Sciatic nerve (tissue), 2 donors: Measurements from ENCODE around the gene DLST. TPM values are rescaled to one million over a fixed set of nuclear protein-coding genes. Genes with fewer than 3 reads are reported as not detected.
A peak's percentile ranks its signal among the peaks of the same experiment; 100 is the strongest.

ENCODE experiments used
- ATAC-seq: fragments of 200-7000 bp; cut with Tn5 transposase; one replicate; pipeline ENCODE4 v1.9.1; 2020; ENCODE audit warnings: mild to moderate bottlenecking, moderate library complexity
- DNase-seq: peaks from one replicate; pipeline ENCODE4 v3.0.0-alpha.2; 2020; ENCODE audit warnings: low spot score
- intact Hi-C: fragments of 100-400 bp; cut with DNase I; formaldehyde crosslinking; loops from one replicate; pipeline ENCODE4 v1.14.2; 2022
- total RNA-seq: library from RNA; stranded (reverse); fragmentation: NEBNext Ultra II Directional; extraction: Animal tissue kit (Norgen Biotek cat#: 25700); gene quantifications from one replicate; pipeline ENCODE4 v1.2.1, GENCODE V29; 2021
- donor health status: DM: no; HTN: no; CAD: no.
- donor health status: DM: no; HTN: no; CAD: no.

Gene DLST
- total RNA-seq, 1 donor from 2014 or later, result 79.6 TPM

GRCh38 chr14:74888164-74889158 lies 6.7 kb downstream of the DLST start:
- no peak for ATAC-seq
- no peak for DNase-seq
- intact Hi-C loops, result no loop called here

DNA sequence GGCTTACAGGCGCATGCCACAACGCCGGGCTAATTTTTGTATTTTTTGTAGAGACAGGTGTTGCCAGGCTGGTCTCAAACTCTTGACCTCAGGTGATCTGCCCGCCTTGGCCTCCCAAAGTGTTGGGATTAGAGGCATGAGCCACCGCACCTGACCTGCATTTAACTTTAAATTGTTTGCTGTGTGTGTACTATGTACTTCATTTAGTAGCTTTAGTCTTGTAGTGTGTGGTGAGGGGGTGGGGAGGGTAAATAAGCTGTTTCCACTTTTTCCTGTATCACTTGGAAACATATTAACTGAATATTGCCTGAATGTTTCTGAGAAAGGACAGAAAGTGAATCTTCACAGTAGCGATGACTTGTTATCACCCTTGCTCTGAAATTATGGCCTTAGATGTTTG lies 8.5 kb downstream of the DLST start:
- ATAC-seq, result no peak
- intact Hi-C loops, result no loop called here
- DNase-seq, result no peak

DNA sequence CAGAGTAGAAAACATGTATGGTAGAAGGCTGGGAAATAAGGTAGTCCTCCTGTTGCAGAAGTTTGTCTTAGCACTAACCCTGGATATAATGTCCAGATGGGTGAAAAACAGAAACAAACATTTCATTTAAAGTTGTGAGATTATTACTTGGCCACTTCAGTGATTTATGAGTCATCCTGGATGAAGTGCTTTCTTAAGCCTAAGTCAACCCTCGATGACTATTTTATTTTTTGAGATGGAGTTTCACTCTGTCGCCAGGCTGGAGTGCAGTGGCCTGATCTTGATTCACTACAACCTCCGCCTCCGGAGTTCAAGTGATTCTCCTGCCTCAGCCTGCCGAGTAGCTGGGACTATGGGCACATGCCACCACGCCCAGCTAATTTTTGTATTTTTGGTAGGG lies 10.2 kb downstream of the DLST start:
- DNase-seq (no peak), ATAC-seq (no peak)
- intact Hi-C loops, result no loop called here

- no peak for ATAC-seq
- intact Hi-C loops, result no loop called here
Measured at GRCh38 chr14:74892745-74893144, 11.0 kb downstream of the DLST start.

GRCh38 chr14:74893614-74894091 lies 11.9 kb downstream of the DLST start:
- DNase-seq, result no peak
- ATAC-seq, result no peak
- intact Hi-C loops, result no loop called here

More at GRCh38 chr14:74892745-74893144, 11.0 kb downstream of the DLST start:
- DNase-seq, result no peak

DNA sequence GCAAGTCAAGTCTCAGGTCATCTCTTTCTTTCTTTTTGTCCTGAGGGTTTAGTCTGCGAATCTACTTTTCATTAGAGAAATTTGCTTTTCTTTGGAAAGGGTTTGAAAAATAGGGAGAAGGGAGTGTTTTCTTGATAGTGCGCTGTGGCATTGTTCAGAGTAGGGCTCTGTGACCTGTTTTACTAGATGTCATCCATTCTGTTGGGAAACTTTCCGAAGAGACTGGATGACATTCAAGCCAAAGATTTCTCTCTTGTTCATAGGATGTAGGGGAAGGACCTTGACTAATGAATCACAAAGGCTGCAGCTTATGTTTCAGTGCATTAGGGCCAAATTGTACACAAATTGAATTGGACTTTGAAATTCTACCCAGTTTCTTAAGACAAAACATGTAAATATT lies 14.7 kb downstream of the DLST start:
- intact Hi-C loops, result no loop called here
- no peak for DNase-seq
- ATAC-seq, result no peak

GRCh38 chr14:74897642-74898041 lies 15.9 kb downstream of the DLST start:
- ATAC-seq (no peak), DNase-seq (no peak)
- intact Hi-C loops, result no loop called here

- DNase-seq, result no peak
- intact Hi-C loops, result no loop called here
- no peak for ATAC-seq
Measured at GRCh38 chr14:74898083-74898482, 16.4 kb downstream of the DLST start.

- intact Hi-C loops, result no loop called here
- DNase-seq (no peak), ATAC-seq (no peak)
Measured at GRCh38 chr14:74898694-74899093, 17.0 kb downstream of the DLST start.

DNA sequence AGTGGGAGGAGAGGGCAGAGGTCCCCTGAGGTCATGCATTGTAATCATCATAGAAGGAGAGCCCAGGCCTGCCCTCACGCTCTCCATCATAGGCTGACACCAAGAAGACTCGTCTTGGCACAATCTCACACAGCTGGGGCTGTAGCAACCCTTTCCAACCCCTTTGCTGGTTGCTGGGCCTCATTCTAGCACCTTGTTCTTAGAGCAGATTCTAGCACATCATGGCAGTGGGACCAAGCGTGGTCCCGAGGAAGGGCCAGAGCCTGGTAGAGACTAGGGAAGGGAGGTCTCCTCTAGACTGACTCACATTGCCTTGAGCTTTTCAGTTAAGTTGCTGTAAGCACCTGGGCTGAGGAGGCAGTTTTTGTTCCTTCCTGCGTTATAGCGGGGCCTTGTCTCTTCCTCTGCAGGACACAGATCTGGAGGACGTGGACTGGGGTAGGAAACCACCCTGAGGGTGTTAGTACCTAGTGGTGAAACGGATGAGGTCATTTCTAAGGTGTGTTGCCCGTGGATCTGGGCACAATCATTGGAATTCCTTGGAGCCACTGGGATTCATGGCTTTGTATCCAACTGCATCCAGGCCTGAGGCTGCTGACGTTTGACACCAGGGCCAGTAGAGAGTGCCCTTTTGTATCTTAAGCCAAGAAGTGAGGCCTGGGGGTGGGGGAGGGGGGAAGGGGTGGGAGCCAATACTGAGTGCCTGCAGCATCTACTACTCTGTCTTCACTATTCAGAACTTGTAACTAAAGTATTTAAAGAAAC lies 21.4 kb downstream of the DLST start:
- intact Hi-C loops, result no loop called here
- ATAC-seq (no peak), DNase-seq (no peak)

GRCh38 chr14:74904635-74905503 lies 23.2 kb downstream of the DLST start:
- no peak for DNase-seq
- intact Hi-C loops, result loop anchor here (5.0 kb wide), 1 partner anchor 43 kb away; no protein-coding TSS in a partner anchor
- peak; percentile 16 for ATAC-seq

- peak; percentile 91 for DNase-seq
- intact Hi-C loops, result loop anchor here (5.0 kb wide), 1 partner anchor 43 kb away; no protein-coding TSS in a partner anchor
Measured at GRCh38 chr14:74905595-74906142, 24.0 kb downstream of the DLST start.

DNA sequence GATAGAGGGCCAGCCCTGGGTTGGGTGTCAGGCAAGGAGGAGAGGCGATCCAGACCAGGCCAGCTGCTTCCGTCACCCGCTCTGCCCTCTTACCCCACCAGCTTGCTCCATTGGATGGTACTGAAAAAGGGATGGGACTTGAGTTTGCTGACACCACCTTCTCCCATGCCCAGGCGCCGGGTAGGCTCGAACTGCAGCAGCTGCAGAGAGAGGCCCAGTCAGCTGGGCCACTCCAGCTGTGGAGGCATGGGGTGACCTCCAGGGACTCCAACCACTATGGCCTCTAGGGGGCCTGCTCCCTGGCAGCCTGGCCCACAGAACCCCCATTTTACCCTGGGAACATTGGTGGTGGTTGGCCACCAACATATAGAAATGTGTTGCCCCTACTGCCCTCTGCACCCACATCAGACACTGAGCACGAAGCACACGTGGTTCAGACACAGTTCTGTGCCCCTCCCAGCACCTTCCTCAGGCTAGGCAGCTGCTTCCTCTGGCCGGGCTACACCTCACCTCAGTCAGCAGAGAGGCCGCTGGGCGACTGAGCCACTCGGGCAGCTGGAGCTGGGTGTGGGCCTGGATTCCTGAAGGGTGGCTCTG lies 25.3 kb downstream of the DLST start:
- intact Hi-C loops, result loop anchor here (5.0 kb wide), 1 partner anchor 45 kb away; no protein-coding TSS in a partner anchor

More at GRCh38 chr14:74905595-74906142, 24.0 kb downstream of the DLST start:
- peak; percentile 72 for ATAC-seq

DNA sequence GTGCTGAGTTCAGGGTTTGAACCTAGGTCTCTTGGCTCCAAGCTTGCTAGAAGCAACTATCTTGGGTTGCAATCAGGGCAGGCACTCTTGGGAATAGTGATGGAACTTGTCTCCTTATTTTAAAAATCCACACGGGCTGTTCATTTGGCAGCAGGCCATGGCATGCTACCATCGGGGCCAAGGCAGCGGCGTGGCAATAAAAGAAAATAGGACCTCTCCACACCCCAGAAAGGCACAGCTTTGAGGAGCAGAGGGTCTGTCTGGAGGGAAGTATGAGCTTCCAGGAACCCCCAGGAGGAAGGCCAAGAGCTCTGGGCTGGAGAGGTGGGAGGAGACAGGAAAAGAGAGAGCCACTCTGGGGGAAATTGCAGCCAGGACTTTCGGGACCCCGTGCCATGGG lies 26.0 kb downstream of the DLST start:
- DNase-seq (no peak), ATAC-seq (no peak)
- intact Hi-C loops, result loop anchor here (5.0 kb wide), 1 partner anchor 45 kb away; no protein-coding TSS in a partner anchor

More for the DNA sequence above, 25.3 kb downstream of the DLST start:
- DNase-seq (no peak), ATAC-seq (no peak)

DNA sequence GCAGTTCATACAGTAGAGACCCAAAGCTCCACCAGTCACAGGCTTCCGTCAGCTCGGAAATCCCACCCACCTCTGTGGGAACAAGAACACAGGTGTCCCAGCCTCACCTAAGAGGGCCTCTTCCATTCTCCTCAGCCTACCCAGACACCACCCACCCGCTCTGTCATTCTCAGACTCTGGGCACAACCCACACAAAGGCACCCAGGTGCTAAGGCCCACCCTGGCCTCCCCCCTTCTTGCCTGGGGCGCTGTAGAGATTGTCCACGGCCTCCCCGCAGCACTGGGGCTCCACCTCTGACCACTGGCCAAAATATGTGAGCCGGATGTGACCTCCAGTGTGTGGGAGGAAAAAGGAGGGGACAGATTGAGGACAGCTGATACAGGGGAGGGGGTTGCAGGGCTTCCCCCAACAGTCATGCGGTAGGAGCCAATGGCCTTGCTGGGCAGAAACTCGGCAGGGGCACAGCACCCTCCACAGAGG lies 27.2 kb downstream of the DLST start:
- DNase-seq (no peak), ATAC-seq (no peak)
- intact Hi-C loops, result loop anchor here (5.0 kb wide), 1 partner anchor 47 kb away; no protein-coding TSS in a partner anchor

DNA sequence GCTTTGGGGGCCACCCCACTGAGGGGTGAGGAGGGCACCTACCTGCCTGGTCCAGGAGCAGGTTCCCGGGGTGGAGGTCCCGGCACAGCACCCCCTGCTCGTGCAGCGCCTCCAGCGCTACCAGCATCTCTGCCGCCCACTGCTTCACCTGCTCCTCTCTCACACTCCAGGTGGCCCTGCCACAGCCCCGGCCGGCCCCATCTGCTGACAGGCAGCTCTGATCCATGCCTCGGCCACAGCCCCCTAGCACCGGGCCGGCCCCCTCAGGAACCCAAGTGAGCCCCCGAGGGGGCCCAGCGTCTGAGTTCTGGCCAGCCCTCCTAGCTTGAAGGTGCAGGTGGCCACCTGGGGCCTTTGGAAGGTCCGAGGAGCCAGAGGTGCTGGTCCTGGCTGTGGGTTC lies 27.8 kb downstream of the DLST start:
- ATAC-seq (no peak), DNase-seq (no peak)
- intact Hi-C loops, result loop anchor here (5.0 kb wide), 1 partner anchor 47 kb away; no protein-coding TSS in a partner anchor

DNA sequence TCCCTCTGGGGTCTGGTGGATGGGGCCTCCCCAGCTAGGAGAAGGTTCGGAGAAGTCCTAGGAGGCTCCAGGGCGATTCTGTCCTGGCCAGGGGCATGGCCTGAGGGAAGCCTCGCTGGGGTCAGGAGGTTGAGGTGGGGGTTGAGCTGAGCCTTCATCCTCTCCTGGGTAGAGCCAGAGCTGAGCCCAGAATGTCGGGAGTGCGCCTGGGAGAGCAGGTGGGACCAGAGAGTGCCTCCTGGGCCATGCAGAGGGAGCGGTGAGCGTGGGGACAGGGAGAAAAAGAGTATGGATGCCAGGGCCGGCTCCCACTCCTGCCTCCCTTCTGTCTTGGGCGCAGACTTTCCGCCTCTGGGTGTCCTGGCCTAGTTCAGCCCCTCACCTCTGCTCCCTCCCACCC lies 28.2 kb downstream of the DLST start:
- no peak for DNase-seq
- intact Hi-C loops, result loop anchor here (5.0 to 10.0 kb wide), 2 partner anchors 48 to 175 kb away; no protein-coding TSS in a partner anchor
- ATAC-seq, result no peak
